ENCODE results near the gene CHRNA7. TPM values are rescaled to one million over a fixed set of nuclear protein-coding genes. Genes with fewer than 3 reads are reported as not detected.

CHRNA7 gene
- total RNA-seq, 4 donors from 2014 or later = 0.35 to 6.5 (median 0.66) TPM

DNA sequence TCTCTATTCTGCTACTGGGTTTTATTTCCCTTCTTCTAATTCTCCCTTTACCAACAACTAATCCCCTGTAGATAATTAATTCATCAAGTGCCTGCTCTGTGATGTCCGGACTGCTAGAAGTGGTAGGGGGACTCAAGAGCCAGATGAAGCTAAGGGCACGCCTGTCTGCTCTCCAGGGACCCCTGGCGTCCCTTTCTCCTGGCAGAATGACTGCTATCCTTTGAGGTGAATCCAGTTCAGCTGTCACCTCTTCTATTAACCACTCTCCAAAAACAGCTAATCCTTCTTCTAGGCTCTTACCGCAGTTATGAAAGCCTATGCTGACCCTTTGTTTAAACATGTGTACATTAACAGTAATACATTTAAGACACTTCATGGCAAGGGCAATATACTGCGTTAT is 1.4 kb upstream of the CHRNA7 start:
- no peak for DNase-seq
- H3K4me3 ChIP-seq = peak overlapping the region in 1 of 4 donors; percentile 59
- H3K27me3 ChIP-seq = peaks cover 7 to 18% (median 10%) of the 10 kb centered on the region in 3 donors
- no peaks in the 10 kb centered on the region for H3K36me3 ChIP-seq
- H3K27ac ChIP-seq = no peak overlapping the region
- intact Hi-C loops (cut with DNase I; ENCODE audit: low total_unique reads) (loop anchor here (2.0 kb wide), 1 partner anchor 54 kb away; no protein-coding TSS in a partner anchor), in situ Hi-C loops (cut with MboI; ENCODE audit: low sequenced_read_pairs in 4 of 4) (no loop called here)
- ATAC-seq = no peak
- no peak for TF ChIP-seq POLR2A (IDR thresholded peaks at IDR 0.05)
- TF ChIP-seq, protein P1, sequence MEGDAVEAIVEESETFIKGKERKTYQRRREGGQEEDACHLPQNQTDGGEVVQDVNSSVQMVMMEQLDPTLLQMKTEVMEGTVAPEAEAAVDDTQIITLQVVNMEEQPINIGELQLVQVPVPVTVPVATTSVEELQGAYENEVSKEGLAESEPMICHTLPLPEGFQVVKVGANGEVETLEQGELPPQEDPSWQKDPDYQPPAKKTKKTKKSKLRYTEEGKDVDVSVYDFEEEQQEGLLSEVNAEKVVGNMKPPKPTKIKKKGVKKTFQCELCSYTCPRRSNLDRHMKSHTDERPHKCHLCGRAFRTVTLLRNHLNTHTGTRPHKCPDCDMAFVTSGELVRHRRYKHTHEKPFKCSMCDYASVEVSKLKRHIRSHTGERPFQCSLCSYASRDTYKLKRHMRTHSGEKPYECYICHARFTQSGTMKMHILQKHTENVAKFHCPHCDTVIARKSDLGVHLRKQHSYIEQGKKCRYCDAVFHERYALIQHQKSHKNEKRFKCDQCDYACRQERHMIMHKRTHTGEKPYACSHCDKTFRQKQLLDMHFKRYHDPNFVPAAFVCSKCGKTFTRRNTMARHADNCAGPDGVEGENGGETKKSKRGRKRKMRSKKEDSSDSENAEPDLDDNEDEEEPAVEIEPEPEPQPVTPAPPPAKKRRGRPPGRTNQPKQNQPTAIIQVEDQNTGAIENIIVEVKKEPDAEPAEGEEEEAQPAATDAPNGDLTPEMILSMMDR (IDR thresholded peaks at IDR 0.05 in 4 of 5, conservative IDR thresholded peaks at IDR 0.05 in 1 of 5) = no peak
- H3K9me3 ChIP-seq = no peaks in the 10 kb centered on the region
- peaks cover 10 to 13% of the 10 kb centered on the region in 2 donors for H3K4me1 ChIP-seq

DNA sequence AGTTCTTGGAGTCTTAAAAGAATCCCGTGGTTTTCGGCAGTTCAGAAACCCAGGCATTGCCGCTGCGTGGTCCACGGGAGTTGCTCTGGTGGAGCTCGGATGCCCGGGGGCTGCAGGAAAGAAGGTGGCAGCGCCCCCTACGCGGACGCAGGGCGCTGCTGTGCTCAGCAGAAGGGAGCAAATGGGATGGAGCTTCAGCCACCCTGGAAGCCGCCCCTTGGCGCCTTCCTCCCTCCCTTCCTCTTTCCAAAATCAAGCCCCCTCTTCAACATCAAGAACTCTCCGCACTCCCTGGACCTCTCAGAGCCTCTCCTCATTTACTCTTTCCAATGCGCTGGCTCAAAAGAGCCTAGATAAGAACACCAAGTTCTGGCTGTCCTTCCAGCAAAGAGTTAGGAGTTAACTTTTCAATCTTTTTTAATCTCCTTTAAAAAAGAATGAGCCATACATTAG is 880 bp upstream of the CHRNA7 start:
- in situ Hi-C loops (cut with MboI; ENCODE audit: low sequenced_read_pairs in 4 of 4) (no loop called here), intact Hi-C loops (cut with DNase I; ENCODE audit: low total_unique reads) (loop anchor here (2.0 kb wide), 1 partner anchor 55 kb away; no protein-coding TSS in a partner anchor)
- Histone ChIP-seq H3K27ac (no peak overlapping the region), H3K36me3 (no peaks in the 10 kb centered on the region), H3K4me1 (peaks cover 10 to 13% of the 10 kb centered on the region in 2 donors), H3K9me3 (no peaks in the 10 kb centered on the region), H3K4me3 (peak overlapping the region; percentile 56 to 63 (median 60)), H3K27me3 (peaks cover 7 to 18% (median 10%) of the 10 kb centered on the region in 3 donors)
- no peak for DNase-seq
- peak; percentile 39 to 40 for ATAC-seq
- TF ChIP-seq, protein P1 (IDR thresholded peaks at IDR 0.05 in 4 of 5, conservative IDR thresholded peaks at IDR 0.05 in 1 of 5) = peak in 2 of 5 experiments; percentile 24 to 54
- no peak for TF ChIP-seq POLR2A (IDR thresholded peaks at IDR 0.05)

DNA sequence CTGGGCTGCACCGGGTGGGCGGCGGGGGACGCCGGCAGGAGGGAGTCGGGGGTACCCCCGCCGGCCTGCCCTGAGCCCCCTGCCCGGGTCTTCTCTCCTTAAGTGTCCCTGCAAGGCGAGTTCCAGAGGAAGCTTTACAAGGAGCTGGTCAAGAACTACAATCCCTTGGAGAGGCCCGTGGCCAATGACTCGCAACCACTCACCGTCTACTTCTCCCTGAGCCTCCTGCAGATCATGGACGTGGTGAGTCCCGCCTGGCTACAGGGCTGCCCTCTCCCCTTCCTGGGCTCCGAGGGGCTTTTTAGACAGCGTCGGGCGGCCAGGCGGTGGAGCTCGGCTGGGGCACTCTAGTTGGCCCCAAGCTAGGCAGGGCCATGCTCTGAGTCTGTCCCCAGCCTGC is 480 bp downstream of the CHRNA7 start:
- in situ Hi-C loops (cut with MboI; ENCODE audit: low sequenced_read_pairs in 4 of 4) = no loop called here
- DNase-seq (no peak), ATAC-seq (peak in 1 of 2 donors; percentile 28)
- Histone ChIP-seq H3K4me3 (peak overlapping the region; percentile 60 to 63 (median 61)), H3K9me3 (no peaks in the 10 kb centered on the region), H3K36me3 (no peaks in the 10 kb centered on the region), H3K4me1 (peaks cover 10 to 13% of the 10 kb centered on the region in 2 donors), H3K27ac (peak overlapping the region; percentile 17 to 57 (median 34)), H3K27me3 (peaks cover 7 to 18% (median 10%) of the 10 kb centered on the region in 3 donors)
- TF ChIP-seq, protein P1 (IDR thresholded peaks at IDR 0.05 in 4 of 5, conservative IDR thresholded peaks at IDR 0.05 in 1 of 5) = no peak
- TF ChIP-seq POLR2A (IDR thresholded peaks at IDR 0.05) = no peak
- intact Hi-C loops (cut with DNase I; ENCODE audit: low total_unique reads) = loop anchor here (1.0 kb wide), 1 partner anchor 160 kb away; the partner anchor contains the start of gene OTUD7A

DNA sequence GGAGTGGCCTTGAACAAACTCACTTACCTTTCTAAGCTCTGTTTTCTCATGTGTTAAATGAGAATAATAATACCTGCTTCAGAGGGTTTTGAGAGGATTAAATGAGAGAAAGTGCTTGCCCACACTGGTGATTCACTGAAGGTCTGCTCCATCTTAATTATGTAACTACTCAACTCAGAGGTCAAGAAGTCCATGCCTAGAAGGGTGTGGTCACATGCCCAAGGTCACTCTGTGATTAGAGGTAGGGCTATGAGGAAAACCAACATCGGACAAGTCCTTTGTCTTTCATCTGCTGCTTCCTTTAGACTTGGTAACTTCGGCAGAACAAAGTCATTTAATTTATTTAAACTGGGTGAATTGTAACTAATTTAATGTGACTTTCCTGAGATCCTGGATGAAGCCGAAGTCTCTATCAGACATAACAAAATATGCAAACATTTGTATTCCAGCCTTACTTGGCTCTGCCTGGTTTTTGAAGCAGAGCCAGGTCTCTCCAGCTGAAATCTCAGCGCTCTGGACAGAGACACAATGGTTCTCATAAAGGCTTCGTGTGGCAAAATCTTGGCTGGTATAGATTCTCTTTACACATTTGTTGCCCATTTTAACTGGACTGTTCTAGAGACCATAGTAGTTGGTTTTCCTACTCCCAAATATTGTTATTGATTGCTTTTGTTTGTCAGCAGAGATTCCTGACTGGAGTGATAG is 3.0 kb downstream of the CHRNA7 start:
- H3K4me1 ChIP-seq = peaks cover 10 to 13% of the 10 kb centered on the region in 2 donors
- H3K27me3 ChIP-seq = peaks cover 7 to 13% (median 10%) of the 10 kb centered on the region in 3 donors
- H3K4me3 ChIP-seq = no peak overlapping the region
- H3K36me3 ChIP-seq = no peaks in the 10 kb centered on the region
- no peak overlapping the region for H3K27ac ChIP-seq
- no peak for DNase-seq
- intact Hi-C loops (cut with DNase I; ENCODE audit: low total_unique reads) (no loop called here), in situ Hi-C loops (cut with MboI; ENCODE audit: low sequenced_read_pairs in 4 of 4) (no loop called here)
- no peak for TF ChIP-seq POLR2A (IDR thresholded peaks at IDR 0.05)
- TF ChIP-seq, protein P1 (IDR thresholded peaks at IDR 0.05 in 4 of 5, conservative IDR thresholded peaks at IDR 0.05 in 1 of 5) = no peak
- ATAC-seq = no peak
- H3K9me3 ChIP-seq = no peaks in the 10 kb centered on the region
